Activated T-cell treated with anti-CD3 and anti-CD28 coated beads, Interleukin-2, amount 50 U/mL, for 1 hour (primary cell): ENCODE measurements around the gene GFER.
"Not testable (repeated sequence)": the region's sequence is repeated elsewhere in the genome, so short reads cannot be mapped to it uniquely, and the experiment has no call there.

Experiments
- DNase-seq: peaks from one replicate; pipeline ENCODE4 v3.0.0-alpha.2; 2020

The GFER gene

DNA sequence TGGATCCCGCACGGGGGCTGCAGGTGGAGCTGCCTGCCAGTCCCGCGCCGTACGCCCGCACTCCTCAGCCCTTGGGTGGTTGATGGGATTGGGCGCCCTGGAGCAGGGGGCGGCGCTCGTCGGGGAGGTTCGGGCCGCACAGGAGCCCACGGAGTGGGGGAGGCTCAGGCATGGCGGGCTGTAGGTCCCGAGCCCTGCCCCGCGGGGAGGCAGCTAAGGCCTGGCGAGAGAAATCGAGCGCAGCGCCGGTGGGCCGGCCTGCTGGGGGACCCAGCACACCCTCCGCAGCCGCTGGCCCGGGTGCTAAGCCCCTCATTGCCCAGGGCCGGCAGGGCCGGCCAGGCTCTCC lies 25.9 kb upstream of the GFER start:
- DNase-seq = not testable (repeated sequence)

DNA sequence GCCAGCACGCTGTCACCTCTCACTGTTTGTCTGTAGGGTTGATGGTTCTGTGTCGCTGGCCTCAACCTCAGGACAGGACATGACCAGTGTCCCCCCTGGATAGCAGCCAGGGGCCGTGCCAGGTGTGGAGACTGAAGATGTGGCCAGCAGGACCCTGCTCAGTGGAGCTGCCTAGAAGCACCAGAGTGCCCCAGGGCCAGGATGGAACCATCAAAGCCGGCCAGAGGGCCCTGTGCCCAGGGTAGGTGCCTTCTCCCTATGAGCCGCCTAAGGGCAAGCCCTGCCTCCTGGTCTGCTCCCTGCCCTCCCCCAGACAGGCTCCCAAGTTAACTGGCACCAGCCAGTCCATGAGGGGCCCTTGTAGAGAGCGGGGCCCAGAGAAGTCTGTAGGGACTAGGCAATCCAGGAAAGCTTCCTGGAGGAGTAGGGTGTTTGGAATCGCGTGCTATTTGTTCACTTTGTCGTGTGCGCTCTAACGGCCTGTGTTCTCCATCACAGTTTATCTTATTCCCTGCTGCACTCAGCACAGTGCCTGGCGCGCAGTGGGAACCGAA lies 25.2 kb upstream of the GFER start:
- DNase-seq = no peak

DNA sequence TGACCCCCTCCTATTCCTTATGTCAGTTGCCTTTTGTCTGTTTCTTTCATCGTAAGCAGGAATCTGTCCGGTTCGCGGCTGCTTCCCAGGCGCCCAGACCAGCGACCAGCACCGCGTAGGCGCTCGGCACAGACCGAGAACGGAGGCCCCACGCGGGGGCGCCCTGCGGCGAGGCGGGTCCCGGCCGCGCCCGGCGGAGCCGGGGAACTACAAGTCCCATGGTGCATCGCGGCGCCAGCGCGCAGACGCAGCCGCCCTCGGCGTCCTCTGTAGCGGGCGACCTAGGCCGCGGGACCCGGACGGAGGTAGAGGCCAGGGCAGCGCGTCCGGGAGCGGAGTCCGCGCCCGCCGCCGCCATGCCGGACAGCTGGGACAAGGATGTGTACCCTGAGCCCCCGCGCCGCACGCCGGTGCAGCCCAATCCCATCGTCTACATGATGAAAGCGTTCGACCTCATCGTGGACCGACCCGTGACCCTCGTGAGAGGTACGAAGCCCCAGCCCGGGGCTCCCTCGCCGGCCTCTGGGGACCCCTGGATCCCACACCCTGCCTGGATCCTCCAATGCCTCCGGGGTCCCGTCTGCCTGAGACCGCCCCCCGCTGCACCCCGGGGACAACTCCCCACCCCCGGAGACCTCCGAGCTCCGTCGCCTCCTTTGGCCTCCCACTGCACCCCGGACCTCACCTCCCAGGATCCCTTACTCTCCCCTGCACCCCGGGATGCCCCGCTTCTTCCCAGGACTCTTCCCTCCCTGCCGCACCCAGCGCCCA lies 24.5 kb upstream of the GFER start, which contains the start of gene NDUFB10:
Gene NDUFB10 (plus strand): TSS at position 270 of the 771 bp plus-strand sequence. CDS start 87 bp downstream, at position 357.
- DNase-seq = peak; percentile 96

DNA sequence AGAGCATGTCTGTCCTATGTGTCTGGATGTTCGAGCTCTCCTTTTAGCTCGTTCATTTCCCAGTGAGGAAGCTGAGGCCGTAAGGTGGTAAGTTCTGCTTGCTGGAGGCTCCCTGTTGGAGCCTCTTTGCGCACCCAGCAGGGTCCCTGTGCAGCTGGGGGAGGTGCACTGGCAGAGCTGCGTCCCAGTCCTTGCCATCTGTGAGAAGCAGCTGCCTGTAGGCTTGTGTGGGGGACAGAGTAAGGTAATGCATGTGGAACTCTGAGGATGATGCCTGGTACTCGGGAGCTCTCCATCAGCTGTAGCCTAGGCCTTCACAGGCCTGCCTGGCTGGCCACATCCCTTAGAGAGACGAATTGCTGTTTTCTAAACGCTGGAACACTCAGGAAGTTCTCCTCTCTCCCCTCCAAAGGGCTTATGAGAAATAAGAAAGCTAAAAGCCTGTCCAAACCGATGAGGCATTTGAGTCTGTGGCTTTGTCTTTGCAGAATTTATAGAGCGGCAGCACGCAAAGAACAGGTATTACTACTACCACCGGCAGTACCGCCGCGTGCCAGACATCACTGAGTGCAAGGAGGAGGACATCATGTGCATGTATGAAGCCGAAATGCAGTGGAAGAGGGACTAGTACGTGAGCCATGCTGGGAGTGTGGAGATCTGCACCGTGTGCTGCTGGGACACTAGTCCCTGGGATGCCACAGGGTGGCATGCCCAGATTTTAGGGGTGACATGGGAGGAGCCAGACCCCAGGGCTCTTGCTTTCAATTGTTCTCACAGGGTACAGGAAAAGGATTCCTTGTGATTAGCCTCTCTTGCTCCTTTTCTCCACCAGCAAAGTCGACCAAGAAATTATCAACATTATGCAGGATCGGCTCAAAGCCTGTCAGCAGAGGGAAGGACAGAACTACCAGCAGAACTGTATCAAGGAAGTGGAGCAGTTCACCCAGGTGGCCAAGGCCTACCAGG lies 23.0 kb upstream of the GFER start:
- peak; percentile 41 for DNase-seq

GRCh38 chr16:1961651-1962067 lies 22.3 kb upstream of the GFER start:
- no peak for DNase-seq

DNA sequence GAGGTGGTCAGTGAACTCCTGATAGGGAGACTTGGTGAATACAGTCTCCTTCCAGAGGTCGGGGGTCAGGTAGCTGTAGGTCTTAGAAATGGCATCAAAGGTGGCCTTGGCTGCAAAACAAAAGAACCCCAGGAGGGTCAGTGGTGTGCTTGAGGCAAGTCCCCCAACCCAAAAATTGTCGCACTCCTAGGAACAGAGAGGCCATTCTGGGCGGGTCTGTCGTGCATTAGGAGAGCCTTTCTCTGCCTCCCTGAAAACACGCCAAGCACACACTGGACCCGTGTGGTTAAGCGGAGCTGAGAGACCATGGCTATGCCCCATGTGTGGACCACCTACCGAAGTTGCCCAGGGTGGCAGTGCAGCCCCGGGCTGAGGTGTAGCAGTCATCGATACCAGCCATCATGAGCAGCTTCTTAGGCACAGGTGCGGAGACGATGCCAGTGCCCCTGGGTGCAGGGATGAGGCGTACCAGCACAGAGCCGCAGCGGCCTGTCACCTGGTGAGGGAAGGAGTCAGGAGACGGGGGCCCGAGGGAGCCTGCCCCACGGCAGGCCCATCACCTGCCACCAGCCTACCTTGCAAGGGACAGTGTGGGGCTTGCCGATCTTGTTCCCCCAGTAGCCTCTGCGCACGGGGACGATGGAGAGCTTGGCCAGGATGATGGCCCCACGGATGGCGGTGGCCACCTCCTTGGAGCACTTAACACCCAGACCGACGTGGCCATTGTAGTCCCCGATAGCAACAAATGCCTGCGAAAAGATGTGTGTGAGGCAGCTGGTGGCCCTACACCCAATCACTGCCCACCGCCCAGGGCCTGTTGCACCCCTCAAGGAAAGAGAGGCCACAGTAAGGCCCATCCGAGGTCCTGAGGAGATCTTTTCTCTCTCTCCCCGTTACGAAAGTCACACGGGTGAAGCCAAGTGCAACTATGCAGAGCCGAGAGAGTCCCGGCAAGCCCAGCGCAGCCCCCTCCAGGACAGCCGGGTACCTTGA lies 21.5 kb upstream of the GFER start:
- not testable (repeated sequence) for DNase-seq

DNA sequence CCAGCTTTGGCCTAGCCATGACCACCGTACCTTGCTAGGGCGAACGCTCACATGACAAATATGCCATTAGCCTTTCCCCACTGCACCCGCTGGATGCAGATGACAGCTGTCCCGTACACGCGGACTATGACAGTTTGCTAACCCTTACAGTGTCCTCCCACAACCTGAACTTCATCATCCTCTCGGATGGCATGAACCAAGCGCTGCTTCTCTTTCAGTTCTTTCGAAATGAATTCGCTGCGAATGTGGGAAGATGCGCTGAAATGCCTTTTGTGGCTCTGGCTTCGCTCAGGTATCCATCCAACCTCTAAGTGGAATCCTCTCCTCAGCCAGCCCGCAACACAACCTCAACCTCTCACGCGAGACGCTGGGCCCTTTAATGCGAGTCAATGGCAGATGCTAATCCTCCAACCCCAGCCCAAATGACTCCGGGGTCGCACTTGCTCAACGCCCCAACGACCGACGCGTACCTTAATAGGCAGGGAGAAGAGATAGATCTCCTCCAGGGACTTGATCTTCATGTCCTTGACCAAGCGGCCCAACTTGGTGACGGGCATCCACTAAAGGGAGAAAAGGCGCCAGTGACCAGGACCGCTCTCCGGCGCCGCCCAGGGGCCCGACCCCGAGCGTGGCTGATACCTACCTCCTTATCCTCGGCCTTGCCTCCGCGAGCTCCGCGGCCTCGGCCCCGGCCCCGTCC lies 20.0 kb upstream of the GFER start:
- DNase-seq = no peak

GRCh38 chr16:1964506-1965395 lies 19.2 kb upstream of the GFER start, which contains the start of gene RPS2:
Gene RPS2, minus strand, starts transcription at chr16:1964826. Its CDS starts 201 bp downstream, at chr16:1964625.
- peak; percentile 97 for DNase-seq

GRCh38 chr16:1965396-1966001 lies 18.5 kb upstream of the GFER start:
- DNase-seq = no peak

DNA sequence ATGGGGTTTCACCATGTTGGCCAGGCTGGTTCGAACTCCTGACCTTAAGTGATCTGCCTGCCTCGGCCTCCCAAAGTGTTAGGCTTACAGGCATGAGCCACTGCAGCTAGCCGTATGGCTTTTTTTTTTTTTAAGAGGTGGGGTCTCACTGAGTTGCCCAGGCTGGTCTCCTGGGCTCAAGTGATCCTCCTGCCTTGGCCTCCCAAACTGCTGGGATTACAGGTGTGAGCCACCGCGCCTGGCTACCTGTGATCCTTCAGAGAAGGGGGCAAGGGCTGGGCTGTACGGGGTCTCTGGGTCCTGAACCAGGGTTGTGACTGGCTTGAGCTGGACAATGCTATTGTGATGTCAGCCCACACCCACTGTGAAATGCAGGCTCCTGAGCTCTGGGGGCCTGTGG lies 17.5 kb upstream of the GFER start, which contains the start of gene RNF151:
Gene RNF151 (plus strand): TSS at position 397 of the 400 bp plus-strand sequence. CDS start 26 bp downstream, outside the sequence.
- no peak for DNase-seq

GRCh38 chr16:1968146-1968953 lies 15.6 kb upstream of the GFER start:
- no peak for DNase-seq

DNA sequence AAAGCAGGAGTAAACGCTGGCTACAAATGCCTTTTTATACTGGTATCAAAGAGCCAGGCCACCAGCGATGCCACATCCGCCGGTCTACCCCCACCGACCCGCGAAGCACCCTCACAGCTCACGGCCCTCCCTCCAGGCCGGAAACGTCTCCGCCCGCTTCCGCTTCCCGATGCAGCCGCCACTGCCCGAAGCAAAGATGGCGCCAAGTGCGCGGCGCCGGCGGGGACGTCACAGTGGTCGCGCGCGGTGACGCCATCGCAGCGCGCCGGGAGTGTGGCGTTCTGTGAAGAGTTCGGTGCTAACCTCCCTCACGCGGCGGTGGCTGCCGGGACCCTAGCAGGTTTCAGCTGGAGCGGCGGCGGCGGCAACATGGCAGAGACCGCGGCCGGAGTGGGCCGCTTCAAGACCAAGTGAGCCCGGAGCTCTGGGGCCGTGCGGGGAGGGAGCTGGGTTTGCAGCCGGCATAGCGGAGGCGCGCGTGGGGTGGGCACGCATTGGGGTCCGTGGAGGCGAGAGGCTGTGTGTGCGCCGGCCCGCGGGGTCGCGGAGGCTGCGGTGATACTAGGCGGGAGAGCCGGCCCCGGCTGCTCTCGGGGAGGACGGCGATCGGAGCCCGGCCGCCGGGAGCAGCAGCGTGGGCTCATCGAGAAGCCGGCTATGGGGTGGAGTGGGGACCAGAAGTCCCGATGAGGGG lies 12.1 kb upstream of the GFER start, which contains the start of gene TBL3:
Gene TBL3 (plus strand): TSS at position 258 of the 694 bp plus-strand sequence. CDS start 112 bp downstream, at position 370.
- peak; percentile 98 for DNase-seq

DNA sequence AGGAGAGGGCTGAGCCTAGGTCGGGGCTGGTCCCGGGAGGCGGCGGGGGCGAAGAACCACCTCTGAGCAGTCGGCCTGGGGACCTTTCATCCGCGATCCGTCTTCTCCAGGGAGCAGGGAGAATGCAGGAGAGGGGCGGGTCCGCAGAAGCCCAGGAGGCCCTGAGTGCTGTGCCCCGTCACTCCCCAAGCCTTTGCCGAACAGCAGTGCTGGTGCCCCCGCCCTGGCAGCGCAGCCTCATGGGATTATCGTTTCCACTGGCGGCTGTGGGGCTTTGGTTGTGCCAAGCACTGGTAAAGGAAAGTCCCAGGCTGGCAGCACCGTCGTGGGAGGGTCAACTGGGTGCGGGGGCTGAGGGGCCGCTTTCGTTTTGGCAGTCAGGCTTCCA lies 11.5 kb upstream of the GFER start:
- DNase-seq = peak; percentile 27

- DNase-seq = no peak
These were observed 10.4 kb upstream of the GFER start for GRCh38 chr16:1973461-1974156.

GRCh38 chr16:1974157-1975070 lies 9.6 kb upstream of the GFER start:
- DNase-seq = no peak
